GM10266 (cell line): Measurements from ENCODE around the gene ENAH.

ENCODE experiments used
- DNase-seq: peaks from one replicate; pipeline ENCODE4 v3.0.0; 2012; ENCODE audit errors: extremely low spot score
- CTCF ChIP-seq: IDR thresholded peaks from 2 replicates; pipeline ENCODE4 v1.5.1; 2012; ENCODE audit warnings: mild to moderate bottlenecking, low read depth; ENCODE audit not compliant: control insufficient read depth, insufficient read depth; ENCODE audit errors: missing control alignments

ENAH gene

GRCh38 chr1:225451340-225451739, 201.6 kb downstream of the ENAH start:
- no peak for TF ChIP-seq CTCF
- no peak for DNase-seq

- no peak for TF ChIP-seq CTCF
These were observed 202.3 kb downstream of the ENAH start for GRCh38 chr1:225450491-225451191.

GRCh38 chr1:225449774-225450173, 203.1 kb downstream of the ENAH start:
- no peak for DNase-seq
- TF ChIP-seq CTCF = no peak

More at GRCh38 chr1:225450491-225451191, 202.3 kb downstream of the ENAH start:
- no peak for DNase-seq

GRCh38 chr1:225449261-225449660, 203.7 kb downstream of the ENAH start:
- TF ChIP-seq CTCF = no peak
- no peak for DNase-seq

- DNase-seq = no peak
- no peak for TF ChIP-seq CTCF
These were observed 204.6 kb downstream of the ENAH start for GRCh38 chr1:225448146-225448805.

- no peak for TF ChIP-seq CTCF
- no peak for DNase-seq
These were observed 205.3 kb downstream of the ENAH start for GRCh38 chr1:225447650-225448089.

- TF ChIP-seq CTCF = no peak
- no peak for DNase-seq
These were observed 205.8 kb downstream of the ENAH start for GRCh38 chr1:225446981-225447615.
